T-helper 2 cell treated with Interferon-gamma antibody and Interleukin-4, amounts not matched to agents 5 μg/mL and 100 μg/mL, for 36 hours (primary cell): ENCODE measurements around the gene DBN1.
A peak's percentile ranks its signal among the peaks of the same experiment; 100 is the strongest.

ENCODE experiments used
- DNase-seq: peaks from one replicate; pipeline ENCODE4 v3.0.0; 2021; ENCODE audit warnings: low spot score
- H3K27ac Mint-ChIP-seq: one replicate; pipeline ENCODE4 v1.8.0; 2021; ENCODE audit warnings: mild to moderate bottlenecking, mixed read lengths
- H3K27me3 Mint-ChIP-seq: one replicate; pipeline ENCODE4 v1.8.0; 2021; ENCODE audit warnings: low read depth, mixed read lengths
- H3K36me3 Mint-ChIP-seq: one replicate; pipeline ENCODE4 v1.8.0; 2021; ENCODE audit warnings: low read depth, mixed read lengths
- H3K4me1 Mint-ChIP-seq: one replicate; pipeline ENCODE4 v1.8.0; 2021; ENCODE audit warnings: low read depth, mixed read lengths
- H3K4me3 Mint-ChIP-seq: one replicate; pipeline ENCODE4 v1.8.0; 2022; ENCODE audit warnings: mild to moderate bottlenecking, moderate library complexity, mixed read lengths
- H3K9me3 Mint-ChIP-seq: one replicate; pipeline ENCODE4 v1.8.0; 2021; ENCODE audit warnings: mixed read lengths

DBN1 gene

GRCh38 chr5:177445052-177445916, 28.1 kb downstream of the DBN1 start:
- H3K27ac Mint-ChIP-seq = peak overlapping the region; percentile 92
- H3K27me3 Mint-ChIP-seq = peaks cover 7% of the 10 kb centered on the region
- peaks cover 29% of the 10 kb centered on the region for H3K4me1 Mint-ChIP-seq
- no peak for DNase-seq
- peaks cover 16% of the 10 kb centered on the region for H3K36me3 Mint-ChIP-seq
- H3K9me3 Mint-ChIP-seq = no peaks in the 10 kb centered on the region
- H3K4me3 Mint-ChIP-seq = peak overlapping the region; percentile 76

GRCh38 chr5:177444106-177445051, 29.1 kb downstream of the DBN1 start:
- peak overlapping the region; percentile 63 for H3K4me3 Mint-ChIP-seq
- peaks cover 35% of the 10 kb centered on the region for H3K4me1 Mint-ChIP-seq
- peak overlapping the region; percentile 83 for H3K27ac Mint-ChIP-seq
- H3K9me3 Mint-ChIP-seq = no peaks in the 10 kb centered on the region
- H3K36me3 Mint-ChIP-seq = peaks cover 24% of the 10 kb centered on the region
- no peak for DNase-seq
- peaks cover 7% of the 10 kb centered on the region for H3K27me3 Mint-ChIP-seq

DNA sequence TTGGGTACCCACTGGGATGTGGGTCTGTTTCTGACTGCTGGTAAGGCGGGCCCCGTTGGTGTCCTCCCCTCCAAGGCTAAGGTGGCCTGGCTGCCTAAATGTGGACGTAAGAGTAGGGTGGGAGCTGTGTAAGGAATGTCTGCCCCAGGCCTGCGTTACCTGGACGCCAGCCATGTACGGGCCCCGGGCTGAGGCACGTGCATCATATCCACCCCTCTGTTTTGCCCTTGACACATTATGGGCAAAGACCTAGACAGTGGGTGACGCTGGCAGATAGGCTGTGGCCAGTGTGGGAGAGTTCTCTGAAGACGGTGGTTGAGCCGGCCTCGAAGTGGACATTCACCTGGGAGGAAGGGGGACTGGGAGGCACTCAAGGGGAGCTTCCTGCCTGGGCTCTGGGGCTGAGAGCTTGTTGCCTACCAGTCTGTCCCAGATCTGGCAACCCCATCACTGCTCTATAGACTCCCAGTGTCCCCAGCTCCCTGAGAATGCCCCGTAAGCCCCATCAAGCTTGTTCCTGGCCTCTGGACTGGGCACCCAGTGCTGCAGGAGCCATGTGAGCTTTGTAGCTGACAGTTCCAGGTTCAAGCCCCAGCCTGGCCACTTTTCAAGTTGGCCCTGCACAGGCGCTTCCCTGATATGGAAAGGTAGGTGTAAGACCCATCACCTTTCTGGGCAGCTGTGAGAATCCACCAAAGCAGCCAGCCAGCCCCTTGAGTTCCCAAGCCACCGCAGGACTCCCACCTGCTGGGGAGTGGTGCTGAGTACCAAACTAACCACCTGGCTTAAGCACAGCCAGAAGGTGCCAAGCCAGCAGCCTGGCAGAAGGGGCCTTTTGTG, 30.1 kb downstream of the DBN1 start:
- H3K4me1 Mint-ChIP-seq = peaks cover 33% of the 10 kb centered on the region
- H3K4me3 Mint-ChIP-seq = no peak overlapping the region
- peaks cover 5% of the 10 kb centered on the region for H3K27me3 Mint-ChIP-seq
- no peak overlapping the region for H3K27ac Mint-ChIP-seq
- H3K36me3 Mint-ChIP-seq = peaks cover 31% of the 10 kb centered on the region
- H3K9me3 Mint-ChIP-seq = no peaks in the 10 kb centered on the region
- DNase-seq = no peak

- Mint-ChIP-seq H3K4me3 (no peak overlapping the region), H3K4me1 (peaks cover 36% of the 10 kb centered on the region), H3K36me3 (peaks cover 42% of the 10 kb centered on the region), H3K27ac (peak overlapping the region; percentile 41), H3K27me3 (no peaks in the 10 kb centered on the region), H3K9me3 (no peaks in the 10 kb centered on the region)
- no peak for DNase-seq
Measured at GRCh38 chr5:177442066-177442826, 31.2 kb downstream of the DBN1 start.

GRCh38 chr5:177440990-177441780, 32.2 kb downstream of the DBN1 start:
- Mint-ChIP-seq H3K27ac (no peak overlapping the region), H3K9me3 (no peaks in the 10 kb centered on the region), H3K27me3 (no peaks in the 10 kb centered on the region), H3K4me1 (peaks cover 38% of the 10 kb centered on the region), H3K4me3 (no peak overlapping the region), H3K36me3 (peaks cover 51% of the 10 kb centered on the region)
- no peak for DNase-seq

GRCh38 chr5:177440211-177440989, 33.0 kb downstream of the DBN1 start:
- DNase-seq = peak; percentile 41
- peak overlapping the region; percentile 57 for H3K27ac Mint-ChIP-seq
- H3K4me3 Mint-ChIP-seq = no peak overlapping the region
- peaks cover 30% of the 10 kb centered on the region for H3K4me1 Mint-ChIP-seq
- H3K9me3 Mint-ChIP-seq = no peaks in the 10 kb centered on the region
- H3K27me3 Mint-ChIP-seq = no peaks in the 10 kb centered on the region
- peaks cover 56% of the 10 kb centered on the region for H3K36me3 Mint-ChIP-seq

- Mint-ChIP-seq H3K4me3 (no peak overlapping the region), H3K36me3 (peaks cover 61% of the 10 kb centered on the region), H3K4me1 (peaks cover 27% of the 10 kb centered on the region), H3K9me3 (no peaks in the 10 kb centered on the region), H3K27ac (no peak overlapping the region), H3K27me3 (no peaks in the 10 kb centered on the region)
- no peak for DNase-seq
Measured at GRCh38 chr5:177439518-177440053, 33.8 kb downstream of the DBN1 start.

- H3K9me3 Mint-ChIP-seq = no peaks in the 10 kb centered on the region
- no peak overlapping the region for H3K4me3 Mint-ChIP-seq
- no peak for DNase-seq
- H3K27ac Mint-ChIP-seq = no peak overlapping the region
- H3K36me3 Mint-ChIP-seq = peaks cover 68% of the 10 kb centered on the region
- peaks cover 25% of the 10 kb centered on the region for H3K4me1 Mint-ChIP-seq
- H3K27me3 Mint-ChIP-seq = no peaks in the 10 kb centered on the region
Measured at GRCh38 chr5:177438468-177438867, 35.0 kb downstream of the DBN1 start.

DNA sequence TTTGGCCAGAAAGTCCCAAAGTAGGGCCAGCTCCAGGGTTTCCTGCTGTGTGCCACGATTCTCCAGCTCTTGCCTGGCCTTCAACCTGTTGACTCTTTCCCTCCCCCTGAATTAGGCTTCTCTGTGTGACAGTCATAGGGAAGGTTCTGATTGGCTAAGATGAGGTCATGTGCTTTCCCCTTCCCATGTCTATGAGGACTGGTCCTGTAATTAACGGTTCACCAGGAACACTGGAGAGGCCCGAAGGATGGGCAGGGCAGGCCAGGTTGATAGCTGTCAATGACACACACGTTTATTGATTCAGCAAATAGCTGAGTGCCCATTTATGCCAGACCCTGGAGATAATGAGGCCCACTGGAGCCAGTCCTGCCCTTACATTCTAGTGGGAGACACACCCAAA, 35.8 kb downstream of the DBN1 start:
- H3K9me3 Mint-ChIP-seq = no peaks in the 10 kb centered on the region
- H3K27ac Mint-ChIP-seq = no peak overlapping the region
- no peaks in the 10 kb centered on the region for H3K27me3 Mint-ChIP-seq
- DNase-seq = no peak
- no peak overlapping the region for H3K4me3 Mint-ChIP-seq
- peaks cover 27% of the 10 kb centered on the region for H3K4me1 Mint-ChIP-seq
- peaks cover 70% of the 10 kb centered on the region for H3K36me3 Mint-ChIP-seq

DNA sequence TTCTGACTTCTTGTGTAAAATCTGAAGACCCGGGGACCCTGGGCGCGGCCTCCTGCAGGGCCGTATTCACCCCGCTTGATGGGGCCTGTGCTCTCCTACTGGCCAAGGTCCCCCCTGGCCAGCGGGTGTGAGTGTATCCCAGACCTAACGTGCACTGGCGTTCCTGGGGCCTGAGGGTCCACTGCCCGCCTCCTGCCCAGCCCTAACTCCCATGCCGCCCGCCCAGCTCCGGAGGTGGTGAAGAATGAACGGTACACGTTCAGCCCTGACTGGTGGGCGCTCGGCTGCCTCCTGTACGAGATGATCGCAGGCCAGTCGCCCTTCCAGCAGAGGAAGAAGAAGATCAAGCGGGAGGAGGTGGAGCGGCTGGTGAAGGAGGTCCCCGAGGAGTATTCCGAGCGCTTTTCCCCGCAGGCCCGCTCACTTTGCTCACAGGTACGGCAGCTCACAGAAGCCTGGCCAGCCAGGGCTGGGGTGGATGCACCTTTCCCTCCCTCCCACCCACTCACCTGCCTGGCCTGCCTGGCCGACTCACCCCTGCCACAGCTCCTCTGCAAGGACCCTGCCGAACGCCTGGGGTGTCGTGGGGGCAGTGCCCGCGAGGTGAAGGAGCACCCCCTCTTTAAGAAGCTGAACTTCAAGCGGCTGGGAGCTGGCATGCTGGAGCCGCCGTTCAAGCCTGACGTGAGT, 37.4 kb downstream of the DBN1 start:
- Mint-ChIP-seq H3K4me3 (no peak overlapping the region), H3K4me1 (peaks cover 37% of the 10 kb centered on the region), H3K36me3 (peaks cover 73% of the 10 kb centered on the region), H3K27ac (no peak overlapping the region), H3K9me3 (no peaks in the 10 kb centered on the region), H3K27me3 (no peaks in the 10 kb centered on the region)
- DNase-seq = no peak

GRCh38 chr5:177434942-177435738, 38.3 kb downstream of the DBN1 start:
- no peak overlapping the region for H3K4me3 Mint-ChIP-seq

More at GRCh38 chr5:177434942-177435738, 38.3 kb downstream of the DBN1 start:
- DNase-seq = no peak
- Mint-ChIP-seq H3K9me3 (no peaks in the 10 kb centered on the region), H3K27me3 (no peaks in the 10 kb centered on the region), H3K27ac (no peak overlapping the region), H3K36me3 (peaks cover 81% of the 10 kb centered on the region), H3K4me1 (peaks cover 45% of the 10 kb centered on the region)
